ENCODE measurements around the gene RBL1.
"Not testable (repeated sequence)": the region's sequence is repeated elsewhere in the genome, so short reads cannot be mapped to it uniquely, and the experiment has no call there.

Gene RBL1

DNA sequence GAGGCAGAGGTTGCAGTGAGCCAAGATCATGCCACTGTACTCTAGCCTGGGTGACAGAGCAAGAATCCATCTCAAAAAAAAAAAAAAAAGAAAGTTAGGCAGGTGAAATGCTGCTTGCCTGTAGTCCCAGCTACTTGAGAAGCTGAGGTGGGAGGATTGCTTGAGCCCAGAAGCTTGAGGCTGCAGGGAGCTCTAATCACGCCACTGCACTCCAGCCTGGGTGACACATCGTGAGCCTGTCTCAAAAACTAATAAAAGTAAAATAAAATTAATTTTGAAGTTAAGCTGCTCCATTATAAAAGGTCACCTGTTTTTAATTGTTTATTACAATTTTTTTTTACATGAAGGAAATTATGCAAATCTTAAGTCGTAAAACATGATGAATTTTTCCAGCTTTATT is 121.1 kb downstream of the RBL1 start:
- H3K9me3 ChIP-seq (ENCODE audit: control insufficient read depth, low read length): no peaks in the 10 kb centered on the region
- no peaks in the 10 kb centered on the region for H3K4me1 ChIP-seq
- no peaks in the 10 kb centered on the region for H3K79me2 ChIP-seq
- TF ChIP-seq, protein P1, sequence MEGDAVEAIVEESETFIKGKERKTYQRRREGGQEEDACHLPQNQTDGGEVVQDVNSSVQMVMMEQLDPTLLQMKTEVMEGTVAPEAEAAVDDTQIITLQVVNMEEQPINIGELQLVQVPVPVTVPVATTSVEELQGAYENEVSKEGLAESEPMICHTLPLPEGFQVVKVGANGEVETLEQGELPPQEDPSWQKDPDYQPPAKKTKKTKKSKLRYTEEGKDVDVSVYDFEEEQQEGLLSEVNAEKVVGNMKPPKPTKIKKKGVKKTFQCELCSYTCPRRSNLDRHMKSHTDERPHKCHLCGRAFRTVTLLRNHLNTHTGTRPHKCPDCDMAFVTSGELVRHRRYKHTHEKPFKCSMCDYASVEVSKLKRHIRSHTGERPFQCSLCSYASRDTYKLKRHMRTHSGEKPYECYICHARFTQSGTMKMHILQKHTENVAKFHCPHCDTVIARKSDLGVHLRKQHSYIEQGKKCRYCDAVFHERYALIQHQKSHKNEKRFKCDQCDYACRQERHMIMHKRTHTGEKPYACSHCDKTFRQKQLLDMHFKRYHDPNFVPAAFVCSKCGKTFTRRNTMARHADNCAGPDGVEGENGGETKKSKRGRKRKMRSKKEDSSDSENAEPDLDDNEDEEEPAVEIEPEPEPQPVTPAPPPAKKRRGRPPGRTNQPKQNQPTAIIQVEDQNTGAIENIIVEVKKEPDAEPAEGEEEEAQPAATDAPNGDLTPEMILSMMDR (IDR thresholded peaks at IDR 0.05): no peak
- H3K4me2 ChIP-seq (ENCODE audit: low read length): no peak overlapping the region
- H3K36me3 ChIP-seq (ENCODE audit: control insufficient read depth, insufficient read depth, low read length): no peaks in the 10 kb centered on the region
- H3K9ac ChIP-seq: no peak overlapping the region
- H3K27me3 ChIP-seq (ENCODE audit: control insufficient read depth, insufficient read depth, low read length): no peaks in the 10 kb centered on the region
- no peak overlapping the region for H3K27ac ChIP-seq
- no peak overlapping the region for H3K4me3 ChIP-seq (ENCODE audit: low read depth, low read length)
- H2AFZ ChIP-seq: no peak overlapping the region

DNA sequence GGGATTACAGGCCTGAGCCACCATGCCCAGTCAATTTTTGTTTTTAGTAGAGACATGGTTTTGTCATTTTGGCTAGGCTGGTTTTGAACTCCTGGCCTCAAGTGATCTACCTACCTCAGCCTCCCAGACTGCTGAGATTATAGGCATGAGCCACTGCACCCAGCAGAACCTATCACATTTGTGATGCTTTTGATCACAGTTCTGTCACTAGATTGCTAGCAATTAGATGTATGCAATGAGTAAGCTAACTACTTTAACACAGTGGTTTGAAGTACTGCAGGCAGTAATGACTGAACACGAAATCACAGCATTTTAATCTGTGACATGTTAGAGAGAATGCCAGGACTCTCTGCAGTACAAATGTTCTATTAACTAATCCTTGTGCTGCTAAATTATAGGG is 124.7 kb downstream of the RBL1 start:
- H3K27me3 ChIP-seq (ENCODE audit: control insufficient read depth, insufficient read depth, low read length): no peaks in the 10 kb centered on the region
- H3K9me3 ChIP-seq (ENCODE audit: control insufficient read depth, low read length): no peaks in the 10 kb centered on the region
- no peak overlapping the region for H3K27ac ChIP-seq
- H3K4me2 ChIP-seq (ENCODE audit: low read length): no peak overlapping the region
- TF ChIP-seq, protein P1 (IDR thresholded peaks at IDR 0.05): no peak
- H3K4me3 ChIP-seq (ENCODE audit: low read depth, low read length): no peak overlapping the region
- no peak overlapping the region for H2AFZ ChIP-seq
- H3K36me3 ChIP-seq (ENCODE audit: control insufficient read depth, insufficient read depth, low read length): no peaks in the 10 kb centered on the region
- no peaks in the 10 kb centered on the region for H3K4me1 ChIP-seq
- no peak overlapping the region for H3K9ac ChIP-seq
- H3K79me2 ChIP-seq: no peaks in the 10 kb centered on the region

DNA sequence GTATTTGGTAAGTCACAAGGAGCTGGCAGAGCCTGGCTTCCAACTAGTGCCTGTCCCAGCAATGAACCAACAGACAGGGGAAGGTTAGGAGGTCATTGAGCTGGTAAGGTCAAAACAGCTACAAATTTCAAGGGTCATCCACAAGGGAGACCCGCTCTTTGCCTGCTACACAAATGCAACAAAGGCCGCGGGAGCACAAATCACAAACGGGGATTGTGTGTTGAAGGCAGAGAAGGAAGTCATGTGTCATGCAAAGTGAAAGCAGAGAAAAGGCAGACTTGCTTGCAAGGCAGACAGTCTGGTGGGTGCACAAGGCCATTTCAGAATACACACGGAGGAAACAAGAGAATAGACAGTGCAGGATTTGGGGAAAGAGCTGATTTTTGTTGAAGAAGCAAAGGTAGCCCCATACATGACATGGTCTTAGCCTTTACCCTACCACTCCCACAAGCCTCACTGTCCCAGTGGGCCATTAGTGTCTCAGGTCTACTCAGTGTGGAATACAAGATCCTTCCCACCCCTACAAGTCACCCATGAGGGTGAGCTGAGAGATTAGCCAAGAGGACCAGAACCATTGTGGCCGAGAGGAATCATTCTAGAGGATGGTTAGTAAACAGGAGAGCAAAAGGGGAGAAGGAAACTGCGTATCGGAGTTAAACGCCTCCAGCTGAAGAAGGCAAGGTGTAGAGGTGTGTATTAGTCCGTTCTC is 126.2 kb downstream of the RBL1 start:
- Histone ChIP-seq H3K79me2 (no peaks in the 10 kb centered on the region), H3K27me3 (ENCODE audit: control insufficient read depth, insufficient read depth, low read length) (no peaks in the 10 kb centered on the region), H3K27ac (no peak overlapping the region), H3K36me3 (ENCODE audit: control insufficient read depth, insufficient read depth, low read length) (no peaks in the 10 kb centered on the region), H3K4me2 (ENCODE audit: low read length) (no peak overlapping the region), H3K9me3 (ENCODE audit: control insufficient read depth, low read length) (no peaks in the 10 kb centered on the region), H3K4me3 (ENCODE audit: low read depth, low read length) (no peak overlapping the region), H3K4me1 (no peaks in the 10 kb centered on the region), H2AFZ (no peak overlapping the region), H3K9ac (no peak overlapping the region)
- TF ChIP-seq, protein P1 (IDR thresholded peaks at IDR 0.05): no peak

DNA sequence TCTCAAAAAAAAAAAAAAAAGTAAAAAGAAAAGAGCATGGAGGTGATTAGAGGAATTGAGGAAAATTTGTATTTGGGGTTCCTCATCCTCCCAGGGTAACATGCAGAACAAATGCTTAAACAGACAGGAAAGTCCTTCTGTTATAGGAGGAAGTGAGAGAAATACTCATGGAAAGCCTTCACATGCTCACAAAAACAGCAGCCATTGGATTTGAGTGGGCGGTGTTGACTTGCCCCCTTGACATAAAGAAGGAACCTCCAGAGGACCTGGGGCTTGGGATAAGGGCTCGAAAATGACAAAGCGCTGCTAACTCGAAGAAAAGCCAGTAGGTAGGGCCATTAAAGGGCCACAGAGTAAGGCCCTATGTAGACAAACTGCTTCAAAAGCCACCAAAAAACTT is 126.7 kb downstream of the RBL1 start:
- H3K4me3 ChIP-seq (ENCODE audit: low read depth, low read length): no peak overlapping the region
- no peak overlapping the region for H3K4me2 ChIP-seq (ENCODE audit: low read length)
- no peaks in the 10 kb centered on the region for H3K79me2 ChIP-seq
- H3K9ac ChIP-seq: no peak overlapping the region
- H3K9me3 ChIP-seq (ENCODE audit: control insufficient read depth, low read length): no peaks in the 10 kb centered on the region
- H3K27me3 ChIP-seq (ENCODE audit: control insufficient read depth, insufficient read depth, low read length): no peaks in the 10 kb centered on the region
- no peaks in the 10 kb centered on the region for H3K4me1 ChIP-seq
- TF ChIP-seq, protein P1 (IDR thresholded peaks at IDR 0.05): no peak
- no peak overlapping the region for H3K27ac ChIP-seq
- no peak overlapping the region for H2AFZ ChIP-seq
- no peaks in the 10 kb centered on the region for H3K36me3 ChIP-seq (ENCODE audit: control insufficient read depth, insufficient read depth, low read length)

DNA sequence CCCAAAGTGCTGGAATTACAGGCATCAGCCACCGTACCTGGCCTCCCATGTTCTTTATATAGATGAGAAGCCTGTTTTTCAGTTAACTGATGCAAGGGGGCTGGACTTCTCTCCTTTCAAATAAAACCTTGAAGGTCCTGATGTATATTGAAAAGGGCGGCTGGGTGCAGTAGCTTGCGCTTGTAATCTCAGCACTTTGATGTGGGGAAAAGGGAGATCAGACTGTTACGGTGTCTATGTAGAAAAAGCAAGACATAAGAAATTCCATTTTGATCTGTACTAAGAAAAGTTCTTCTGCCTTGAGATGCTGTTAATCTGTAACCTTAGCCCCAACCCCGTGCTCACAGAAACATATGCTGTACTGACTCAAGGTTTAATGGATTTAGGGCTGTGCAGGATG is 128.2 kb downstream of the RBL1 start:
- TF ChIP-seq, protein P1 (IDR thresholded peaks at IDR 0.05): no peak
- no peak overlapping the region for H3K27ac ChIP-seq
- H3K36me3 ChIP-seq (ENCODE audit: control insufficient read depth, insufficient read depth, low read length): no peaks in the 10 kb centered on the region

DNA sequence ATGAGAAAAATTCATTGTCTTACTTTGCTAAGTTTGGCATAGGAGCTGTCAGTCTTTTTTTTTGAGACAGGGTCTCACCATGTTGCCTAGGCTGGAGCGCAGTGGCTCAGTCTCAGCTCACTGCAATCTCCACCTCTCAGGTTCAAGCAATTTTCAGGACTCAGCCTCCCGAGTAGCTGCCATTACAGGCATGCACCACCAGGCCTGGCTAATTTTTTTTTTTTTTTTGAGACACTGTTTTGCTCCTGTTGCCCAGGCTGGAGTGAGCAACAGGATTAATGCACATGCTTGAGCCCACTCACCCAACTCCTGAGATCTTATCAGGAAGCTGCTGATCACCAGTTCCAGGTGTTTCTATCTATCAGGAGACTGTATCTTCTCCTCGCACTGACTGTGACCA is 128.8 kb downstream of the RBL1 start:
- H3K27ac ChIP-seq; H2AFZ ChIP-seq; H3K9ac ChIP-seq; H3K27me3 ChIP-seq (ENCODE audit: control insufficient read depth, insufficient read depth, low read length); H3K9me3 ChIP-seq (ENCODE audit: control insufficient read depth, low read length); H3K4me2 ChIP-seq (ENCODE audit: low read length); H3K4me1 ChIP-seq; H3K36me3 ChIP-seq (ENCODE audit: control insufficient read depth, insufficient read depth, low read length); H3K4me3 ChIP-seq (ENCODE audit: low read depth, low read length); H3K79me2 ChIP-seq: not testable (repeated sequence)

More for the DNA sequence above, 128.2 kb downstream of the RBL1 start:
- Histone ChIP-seq H3K9ac (no peak overlapping the region), H3K4me3 (ENCODE audit: low read depth, low read length) (no peak overlapping the region), H3K27me3 (ENCODE audit: control insufficient read depth, insufficient read depth, low read length) (no peaks in the 10 kb centered on the region), H2AFZ (no peak overlapping the region), H3K79me2 (no peaks in the 10 kb centered on the region), H3K4me2 (ENCODE audit: low read length) (no peak overlapping the region), H3K4me1 (no peaks in the 10 kb centered on the region), H3K9me3 (ENCODE audit: control insufficient read depth, low read length) (no peaks in the 10 kb centered on the region)

DNA sequence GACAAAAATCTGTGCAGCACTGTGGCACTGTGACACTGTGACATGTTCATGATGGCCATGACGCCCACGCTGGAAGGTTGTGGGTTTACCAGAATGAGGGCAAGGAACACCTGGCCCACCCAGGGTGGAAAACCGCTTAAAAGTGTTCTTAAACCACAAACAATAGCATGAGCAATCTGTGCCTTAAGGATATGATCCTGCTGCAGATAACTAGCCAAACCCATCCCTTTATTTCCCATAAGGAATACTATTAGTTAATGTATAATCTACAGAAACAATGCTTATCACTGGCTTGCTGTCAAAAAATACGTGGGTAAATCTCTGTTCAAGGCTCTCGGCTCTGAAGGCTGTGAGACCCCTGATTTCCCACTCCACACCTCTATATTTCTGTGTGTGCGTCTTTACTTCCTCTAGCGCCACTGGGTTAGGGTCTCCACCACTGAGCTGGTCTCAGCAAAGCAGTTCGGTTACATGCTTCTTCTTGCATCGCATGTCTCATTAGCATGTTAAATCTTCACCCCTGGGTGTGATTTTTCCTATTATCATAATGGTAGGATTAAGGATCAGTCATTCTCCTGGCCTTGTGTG is 133.3 kb downstream of the RBL1 start:
- H3K36me3 ChIP-seq (ENCODE audit: control insufficient read depth, insufficient read depth, low read length); H3K27ac ChIP-seq; H3K9me3 ChIP-seq (ENCODE audit: control insufficient read depth, low read length); H3K79me2 ChIP-seq; H3K4me3 ChIP-seq (ENCODE audit: low read depth, low read length); H3K4me1 ChIP-seq; H2AFZ ChIP-seq; H3K27me3 ChIP-seq (ENCODE audit: control insufficient read depth, insufficient read depth, low read length); H3K9ac ChIP-seq; H3K4me2 ChIP-seq (ENCODE audit: low read length): not testable (repeated sequence)

All from parathyroid adenoma (tissue), 2 donors.